GF-D8 (cell line): ENCODE measurements around the gene CFAP298.

Source experiments
- DNase-seq: peaks from one replicate; lab custom pipeline; 2025; lab: John Stamatoyannopoulos, UW

Gene CFAP298

GRCh38 chr21:32599091-32599490, 13.1 kb downstream of the CFAP298 start:
- DNase-seq: no peak

GRCh38 chr21:32597205-32597604, 15.0 kb downstream of the CFAP298 start:
- no peak for DNase-seq

- no peak for DNase-seq
Measured at GRCh38 chr21:32595431-32595830, 16.7 kb downstream of the CFAP298 start.

- no peak for DNase-seq
Measured at GRCh38 chr21:32593690-32594089, 18.5 kb downstream of the CFAP298 start.

GRCh38 chr21:32592929-32593502, 19.2 kb downstream of the CFAP298 start:
- DNase-seq: no peak

- no peak for DNase-seq
Measured at GRCh38 chr21:32590130-32590529, 22.0 kb downstream of the CFAP298 start.

- no peak for DNase-seq
Measured at GRCh38 chr21:32587651-32588050, 24.5 kb downstream of the CFAP298 start.

GRCh38 chr21:32587120-32587519, 25.1 kb downstream of the CFAP298 start:
- no peak for DNase-seq

- no peak for DNase-seq
Measured at GRCh38 chr21:32585970-32586369, 26.2 kb downstream of the CFAP298 start.

- no peak for DNase-seq
Measured at GRCh38 chr21:32585042-32585710, 27.0 kb downstream of the CFAP298 start, which contains the start of gene TCP10L. Gene TCP10L, minus strand, starts transcription at chr21:32585523. Its CDS starts 1,219 bp downstream, at chr21:32584304.

- no peak for DNase-seq
Measured at GRCh38 chr21:32584472-32584871, 27.7 kb downstream of the CFAP298 start.

GRCh38 chr21:32581732-32582131, 30.4 kb downstream of the CFAP298 start:
- no peak for DNase-seq

- no peak for DNase-seq
Measured at GRCh38 chr21:32580949-32581348, 31.2 kb downstream of the CFAP298 start.

GRCh38 chr21:32578107-32578691, 34.0 kb downstream of the CFAP298 start:
- DNase-seq: no peak

GRCh38 chr21:32576011-32576410, 36.2 kb downstream of the CFAP298 start:
- no peak for DNase-seq

- no peak for DNase-seq
Measured at GRCh38 chr21:32574946-32575925, 36.9 kb downstream of the CFAP298 start.

GRCh38 chr21:32572574-32573420, 39.4 kb downstream of the CFAP298 start:
- no peak for DNase-seq

GRCh38 chr21:32570456-32570855, 41.7 kb downstream of the CFAP298 start:
- DNase-seq: no peak

GRCh38 chr21:32569261-32570230, 42.6 kb downstream of the CFAP298 start:
- peak; percentile 38 for DNase-seq

GRCh38 chr21:32567626-32568025, 44.6 kb downstream of the CFAP298 start:
- no peak for DNase-seq
